ENCODE results near the gene AGAP6. TPM values are rescaled to one million over a fixed set of nuclear protein-coding genes. Genes with fewer than 3 reads are reported as not detected.
"Not testable (repeated sequence)": the region's sequence is repeated elsewhere in the genome, so short reads cannot be mapped to it uniquely, and the experiment has no call there.

The AGAP6 gene
- total RNA-seq, 1 donor from 2014 or later: 23.2 TPM

- H3K27ac Mint-ChIP-seq; H3K4me3 Mint-ChIP-seq; H3K9me3 Mint-ChIP-seq; H3K27me3 Mint-ChIP-seq (ENCODE audit: low read depth); DNase-seq (ENCODE audit: low spot score in 2 of 2, unreplicated experiment in 2 of 2); H3K36me3 Mint-ChIP-seq; H3K4me1 Mint-ChIP-seq: not testable (repeated sequence)
Measured at GRCh38 chr10:50014024-50014423, 25.8 kb downstream of the AGAP6 start.

GRCh38 chr10:50015596-50016220, 27.5 kb downstream of the AGAP6 start:
- not testable (repeated sequence) for H3K4me3 Mint-ChIP-seq; H3K27me3 Mint-ChIP-seq (ENCODE audit: low read depth); H3K4me1 Mint-ChIP-seq; H3K27ac Mint-ChIP-seq; H3K36me3 Mint-ChIP-seq; DNase-seq (ENCODE audit: low spot score in 2 of 2, unreplicated experiment in 2 of 2); H3K9me3 Mint-ChIP-seq

- H3K27ac Mint-ChIP-seq; H3K36me3 Mint-ChIP-seq; H3K4me3 Mint-ChIP-seq; H3K4me1 Mint-ChIP-seq; DNase-seq (ENCODE audit: low spot score in 2 of 2, unreplicated experiment in 2 of 2); H3K9me3 Mint-ChIP-seq; H3K27me3 Mint-ChIP-seq (ENCODE audit: low read depth): not testable (repeated sequence)
Measured at GRCh38 chr10:50016926-50017325, 28.7 kb downstream of the AGAP6 start.

GRCh38 chr10:50017646-50018045, 29.4 kb downstream of the AGAP6 start:
- H3K4me1 Mint-ChIP-seq; H3K4me3 Mint-ChIP-seq; DNase-seq (ENCODE audit: low spot score in 2 of 2, unreplicated experiment in 2 of 2); H3K9me3 Mint-ChIP-seq; H3K27ac Mint-ChIP-seq; H3K36me3 Mint-ChIP-seq; H3K27me3 Mint-ChIP-seq (ENCODE audit: low read depth): not testable (repeated sequence)

- not testable (repeated sequence) for H3K27me3 Mint-ChIP-seq (ENCODE audit: low read depth); DNase-seq (ENCODE audit: low spot score in 2 of 2, unreplicated experiment in 2 of 2); H3K9me3 Mint-ChIP-seq; H3K4me1 Mint-ChIP-seq; H3K4me3 Mint-ChIP-seq; H3K36me3 Mint-ChIP-seq; H3K27ac Mint-ChIP-seq
Measured at GRCh38 chr10:50019279-50019678, 31.1 kb downstream of the AGAP6 start.

- H3K4me1 Mint-ChIP-seq; H3K27ac Mint-ChIP-seq; H3K36me3 Mint-ChIP-seq; H3K9me3 Mint-ChIP-seq; DNase-seq (ENCODE audit: low spot score in 2 of 2, unreplicated experiment in 2 of 2); H3K4me3 Mint-ChIP-seq: not testable (repeated sequence)
- H3K27me3 Mint-ChIP-seq (ENCODE audit: low read depth): peaks cover 10% of the 10 kb centered on the region
Measured at GRCh38 chr10:50020451-50021024, 32.3 kb downstream of the AGAP6 start.

GRCh38 chr10:50021646-50022045, 33.4 kb downstream of the AGAP6 start:
- no peak for TF ChIP-seq CTCF (IDR thresholded peaks at IDR 0.05; ENCODE audit: unreplicated experiment)
- no peaks in the 10 kb centered on the region for H3K36me3 Mint-ChIP-seq
- H3K27me3 Mint-ChIP-seq (ENCODE audit: low read depth): peaks cover 11% of the 10 kb centered on the region
- peaks cover 3% of the 10 kb centered on the region for H3K9me3 Mint-ChIP-seq
- H3K4me3 Mint-ChIP-seq: no peak overlapping the region
- no peak overlapping the region for H3K27ac Mint-ChIP-seq
- no peaks in the 10 kb centered on the region for H3K4me1 Mint-ChIP-seq
- no peak for DNase-seq (ENCODE audit: low spot score in 2 of 2, unreplicated experiment in 2 of 2)

GRCh38 chr10:50024716-50025383, 36.6 kb downstream of the AGAP6 start:
- not testable (repeated sequence) for DNase-seq (ENCODE audit: low spot score in 2 of 2, unreplicated experiment in 2 of 2); H3K27ac Mint-ChIP-seq; H3K9me3 Mint-ChIP-seq; H3K4me3 Mint-ChIP-seq; H3K4me1 Mint-ChIP-seq; H3K36me3 Mint-ChIP-seq
- H3K27me3 Mint-ChIP-seq (ENCODE audit: low read depth): peaks cover 20% of the 10 kb centered on the region

GRCh38 chr10:50025627-50026026, 37.4 kb downstream of the AGAP6 start:
- peaks cover 21% of the 10 kb centered on the region for H3K27me3 Mint-ChIP-seq (ENCODE audit: low read depth)
- no peaks in the 10 kb centered on the region for H3K4me1 Mint-ChIP-seq
- no peaks in the 10 kb centered on the region for H3K36me3 Mint-ChIP-seq
- no peak overlapping the region for H3K27ac Mint-ChIP-seq
- H3K4me3 Mint-ChIP-seq: no peak overlapping the region
- H3K9me3 Mint-ChIP-seq: peaks cover 3% of the 10 kb centered on the region
- TF ChIP-seq CTCF (IDR thresholded peaks at IDR 0.05; ENCODE audit: unreplicated experiment): no peak
- DNase-seq (ENCODE audit: low spot score in 2 of 2, unreplicated experiment in 2 of 2): no peak
